Ascending aorta (tissue), 2 donors: Measurements from ENCODE around the gene CCDC85B. TPM values are rescaled to one million over a fixed set of nuclear protein-coding genes. Genes with fewer than 3 reads are reported as not detected.

Experiments used
- DNase-seq, 2 donors: peaks; one replicate each; pipeline ENCODE4 v3.0.0-alpha.2; 2019; ENCODE audit warnings: low spot score in 2 of 2
- H3K27ac ChIP-seq, 2 donors: fragments of 200-600 bp; sonication (generic); one replicate each; pipeline ENCODE4 v1.5.1; 2016 to 2017; ENCODE audit warnings: mild to moderate bottlenecking in 1 of 2
- H3K27me3 ChIP-seq: fragments of 200-600 bp; sonication (generic); one replicate; pipeline ENCODE4 v1.5.1; 2017
- H3K36me3 ChIP-seq, 2 donors: fragments of 200-600 bp; sonication (generic); one replicate each; pipeline ENCODE4 v1.5.1; 2016
- H3K4me1 ChIP-seq, 2 donors: fragments of 200-600 bp; sonication (generic); one replicate each; pipeline ENCODE4 v1.5.1; 2016 to 2017; ENCODE audit warnings: mild to moderate bottlenecking in 1 of 2
- H3K4me3 ChIP-seq, 2 donors: fragments of 200-600 bp; sonication (generic); one replicate each; pipeline ENCODE4 v1.5.1; 2016 to 2017; ENCODE audit warnings: mild to moderate bottlenecking in 1 of 2
- H3K9me3 ChIP-seq, 2 donors: fragments of 200-600 bp; sonication (generic); one replicate each; pipeline ENCODE4 v1.5.1; 2016
- intact Hi-C: fragments of 100-400 bp; cut with DNase I; formaldehyde crosslinking; loops from one replicate; pipeline ENCODE4 v1.15.1; 2023
- total RNA-seq: library from RNA; depleted of rRNA; stranded (reverse); fragments of >200 nt; gene quantifications from one replicate; pipeline ENCODE4 v1.1.0, GENCODE V29; 2016
- TF ChIP-seq, protein P1 (sequence below), 3 experiments: fragments of 200-600 bp in 2 of 3; fragments of 450-650 bp in 1 of 3; sonication (generic) in 2 of 3; IDR thresholded peaks; one replicate each; pipeline ENCODE4 v1.5.1; 2016 to 2019; ENCODE audit warnings: antibody characterized with exemption in 3 of 3, mild to moderate bottlenecking in 1 of 3, moderate library complexity in 1 of 3

CCDC85B gene
- total RNA-seq, 1 donor from 2014 or later, result 184 TPM

DNA sequence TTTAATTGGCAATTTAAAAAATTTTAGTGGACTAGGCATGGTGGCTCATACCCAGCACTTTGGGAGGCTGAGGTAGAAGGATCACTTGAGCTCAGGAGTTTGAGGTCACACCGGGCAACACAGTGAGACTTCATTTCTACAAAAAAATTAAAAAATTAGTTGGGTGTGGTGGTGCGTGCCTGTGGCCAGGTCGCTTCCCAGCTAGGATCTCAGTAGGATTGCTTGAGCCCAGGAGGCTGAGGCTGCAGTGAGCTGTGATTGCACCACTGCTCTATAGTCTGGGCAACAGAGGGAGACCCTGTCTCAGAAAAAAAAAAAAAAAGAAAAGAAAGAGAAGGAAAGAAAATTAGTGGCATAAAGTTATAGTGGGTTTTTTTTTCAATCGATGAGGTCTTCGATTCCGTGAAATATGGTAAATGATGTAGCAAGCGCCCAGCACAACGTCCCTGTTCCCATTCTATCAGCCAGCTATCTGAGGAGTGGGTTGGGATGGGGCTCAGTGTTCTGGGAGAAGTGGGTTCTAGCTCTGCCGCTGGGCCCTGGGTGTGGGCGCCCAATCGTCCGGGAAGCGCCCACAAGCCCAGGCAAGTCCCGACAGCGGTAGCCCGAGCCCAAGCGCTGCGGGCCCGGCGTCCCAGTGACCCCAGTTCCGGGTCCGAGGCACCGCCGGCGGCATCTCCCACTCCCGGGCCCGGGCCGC lies 8.3 kb downstream of the CCDC85B start:
- Histone ChIP-seq H3K4me1 (peaks cover 7 to 22% of the 10 kb centered on the region in 2 donors), H3K4me3 (peak overlapping the region; percentile 70 to 80), H3K9me3 (no peaks in the 10 kb centered on the region), H3K27ac (peak overlapping the region; percentile 84 to 85), H3K36me3 (no peaks in the 10 kb centered on the region), H3K27me3 (no peaks in the 10 kb centered on the region)
- TF ChIP-seq, protein P1, sequence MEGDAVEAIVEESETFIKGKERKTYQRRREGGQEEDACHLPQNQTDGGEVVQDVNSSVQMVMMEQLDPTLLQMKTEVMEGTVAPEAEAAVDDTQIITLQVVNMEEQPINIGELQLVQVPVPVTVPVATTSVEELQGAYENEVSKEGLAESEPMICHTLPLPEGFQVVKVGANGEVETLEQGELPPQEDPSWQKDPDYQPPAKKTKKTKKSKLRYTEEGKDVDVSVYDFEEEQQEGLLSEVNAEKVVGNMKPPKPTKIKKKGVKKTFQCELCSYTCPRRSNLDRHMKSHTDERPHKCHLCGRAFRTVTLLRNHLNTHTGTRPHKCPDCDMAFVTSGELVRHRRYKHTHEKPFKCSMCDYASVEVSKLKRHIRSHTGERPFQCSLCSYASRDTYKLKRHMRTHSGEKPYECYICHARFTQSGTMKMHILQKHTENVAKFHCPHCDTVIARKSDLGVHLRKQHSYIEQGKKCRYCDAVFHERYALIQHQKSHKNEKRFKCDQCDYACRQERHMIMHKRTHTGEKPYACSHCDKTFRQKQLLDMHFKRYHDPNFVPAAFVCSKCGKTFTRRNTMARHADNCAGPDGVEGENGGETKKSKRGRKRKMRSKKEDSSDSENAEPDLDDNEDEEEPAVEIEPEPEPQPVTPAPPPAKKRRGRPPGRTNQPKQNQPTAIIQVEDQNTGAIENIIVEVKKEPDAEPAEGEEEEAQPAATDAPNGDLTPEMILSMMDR (IDR thresholded peaks at IDR 0.05), result no peak
- intact Hi-C loops, result no loop called here
- DNase-seq, result no peak

DNA sequence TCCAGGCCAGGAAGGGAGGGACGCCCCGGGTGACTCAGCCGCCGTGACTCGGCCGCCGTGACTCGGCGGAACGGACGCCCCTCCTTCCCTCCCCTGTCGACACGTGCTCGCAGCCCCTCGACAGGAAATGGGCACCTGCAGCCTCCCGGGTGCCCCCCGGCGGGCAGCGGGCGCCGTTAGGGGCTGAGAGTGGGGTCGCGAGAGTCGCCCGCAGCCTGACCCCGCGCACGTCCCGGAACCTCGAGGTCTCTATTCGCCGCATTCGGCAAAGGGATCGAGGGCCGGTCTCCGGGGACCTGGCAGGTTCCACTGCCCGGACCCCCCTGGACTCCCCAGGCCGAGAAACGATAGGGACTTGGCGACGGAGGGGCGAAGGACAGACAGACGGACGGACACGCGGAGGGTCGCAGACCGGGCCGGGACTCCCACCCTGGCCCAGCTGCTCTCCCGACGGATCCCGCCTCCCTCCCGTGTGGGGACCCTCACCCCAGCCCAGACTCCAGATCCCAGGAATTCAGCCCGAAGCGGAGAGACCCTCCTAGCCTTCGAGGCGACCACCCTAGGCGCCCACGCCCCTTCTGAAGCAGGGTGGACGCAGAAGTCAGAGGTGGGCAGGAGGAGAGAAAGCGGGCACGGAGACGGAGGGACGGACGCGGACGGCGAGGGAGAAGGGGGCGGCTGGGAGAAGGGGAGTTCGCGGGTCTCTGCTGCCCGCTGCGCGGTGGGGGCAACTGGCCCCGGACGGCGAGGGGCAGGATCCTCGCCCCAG lies 9.1 kb downstream of the CCDC85B start:
- Histone ChIP-seq H3K27ac (peak overlapping the region; percentile 84 to 85), H3K27me3 (no peaks in the 10 kb centered on the region), H3K9me3 (no peaks in the 10 kb centered on the region), H3K4me1 (peaks cover 7 to 20% of the 10 kb centered on the region in 2 donors), H3K4me3 (peak overlapping the region; percentile 70 to 80), H3K36me3 (no peaks in the 10 kb centered on the region)
- intact Hi-C loops, result loop anchor here (1.0 kb wide), 3 partner anchors 9 to 20 kb away; partner anchors contain the start of genes C11orf68, CCDC85B and DRAP1
- TF ChIP-seq, protein P1 (IDR thresholded peaks at IDR 0.05), result no peak
- DNase-seq, result peak in 1 of 2 donors; percentile 89

DNA sequence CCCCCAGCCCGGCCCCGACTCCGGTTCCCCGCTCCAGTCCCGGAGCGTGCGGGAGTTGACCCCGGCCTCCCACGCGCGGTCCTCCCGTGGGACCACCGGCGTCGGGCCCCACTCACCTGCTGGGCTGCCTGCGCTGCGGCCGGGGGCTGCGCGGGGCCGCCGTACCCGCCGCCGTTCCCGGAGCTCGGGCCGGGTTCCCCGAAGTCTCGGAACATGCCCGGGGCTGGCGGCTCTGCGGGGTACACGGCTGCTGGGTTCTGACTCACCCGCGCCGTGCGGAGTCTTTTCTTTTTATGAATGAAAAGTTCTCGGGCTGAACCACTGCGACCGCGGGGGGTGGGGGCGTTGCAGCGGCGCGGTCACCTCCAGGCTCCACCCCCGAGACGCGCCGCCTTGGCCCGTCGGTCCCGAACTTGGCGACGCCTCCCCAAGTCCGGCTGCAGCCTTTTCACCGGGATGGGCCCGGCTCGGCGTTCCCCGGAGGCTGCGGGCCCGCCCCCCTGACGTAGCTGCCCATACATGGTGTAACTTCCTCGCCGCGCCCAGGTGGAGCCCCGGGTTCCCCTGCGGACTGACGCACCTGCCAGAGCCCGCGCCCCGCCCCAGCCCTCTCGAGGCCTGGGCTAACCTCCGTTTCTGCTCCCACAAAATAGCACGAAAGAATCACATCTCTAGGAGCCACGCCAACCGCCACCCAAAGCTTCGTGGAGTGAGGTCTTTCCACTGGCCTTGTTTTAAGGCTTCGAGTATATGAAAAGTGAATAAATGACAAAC lies 9.8 kb downstream of the CCDC85B start, which contains the start of gene FOSL1:
Gene FOSL1 (minus strand): TSS at position 264 of the 774 bp plus-strand sequence. CDS start 49 bp downstream, at position 215.
- Histone ChIP-seq H3K4me3 (peak within 1 kb of the TSS; percentile 70 to 80), H3K9me3 (no peaks in the 10 kb centered on the region), H3K36me3 (no peaks in the 10 kb centered on the region), H3K27me3 (no peaks in the 10 kb centered on the region), H3K27ac (peak within 1 kb of the TSS; percentile 84 to 85), H3K4me1 (peaks cover 7 to 20% of the 10 kb centered on the region in 2 donors)
- TF ChIP-seq, protein P1 (IDR thresholded peaks at IDR 0.05), result no peak
- DNase-seq, result peak; percentile 80 to 96
- intact Hi-C loops, result loop anchor here (1.0 kb wide), 3 partner anchors 10 to 19 kb away; partner anchors contain the start of genes C11orf68, CCDC85B and DRAP1

DNA sequence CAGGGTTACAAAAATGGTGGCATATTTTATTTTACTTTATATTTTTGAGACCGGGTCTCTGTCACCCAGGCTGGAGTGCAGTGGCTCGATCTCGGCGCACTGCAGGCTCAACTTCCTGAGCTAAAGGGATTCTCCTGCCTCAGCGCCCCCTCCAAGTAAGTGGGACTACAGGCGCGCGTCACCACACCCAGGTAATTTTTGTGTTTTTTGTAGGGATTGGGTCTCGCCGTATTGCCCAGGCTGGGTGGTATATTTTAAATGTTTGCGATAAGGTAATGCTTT lies 10.4 kb downstream of the CCDC85B start:
- intact Hi-C loops, result loop anchor here (1.0 kb wide), 4 partner anchors 10 to 18 kb away; partner anchors contain the start of genes C11orf68, CCDC85B and DRAP1
- no peaks in the 10 kb centered on the region for H3K9me3 ChIP-seq
- H3K27ac ChIP-seq, result peak overlapping the region; percentile 84 to 85
- H3K4me3 ChIP-seq, result peak overlapping the region; percentile 70 to 80
- DNase-seq, result no peak
- peaks cover 7 to 20% of the 10 kb centered on the region in 2 donors for H3K4me1 ChIP-seq
- no peaks in the 10 kb centered on the region for H3K36me3 ChIP-seq
- no peaks in the 10 kb centered on the region for H3K27me3 ChIP-seq
- TF ChIP-seq, protein P1 (IDR thresholded peaks at IDR 0.05), result no peak

DNA sequence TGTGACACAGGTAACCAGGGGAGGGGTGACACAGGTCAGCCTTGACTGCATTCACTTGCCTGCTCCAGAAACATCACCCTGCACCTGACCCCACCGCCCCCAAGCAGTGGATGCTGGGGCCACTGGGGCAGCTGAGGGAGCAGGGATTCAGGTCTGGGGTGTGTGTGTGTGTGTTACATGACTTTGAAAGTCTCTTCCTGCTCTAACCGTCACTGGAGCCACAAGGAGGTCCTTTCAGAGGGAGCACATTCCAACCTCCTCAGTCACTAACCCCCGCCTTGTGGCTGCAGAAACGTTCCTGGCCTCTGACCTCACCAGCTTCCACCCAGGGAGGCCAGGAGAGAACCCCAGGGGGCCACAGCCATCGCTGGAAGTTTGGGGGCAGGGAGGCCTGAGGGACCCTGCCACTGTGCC lies 12.6 kb downstream of the CCDC85B start:
- no peak overlapping the region for H3K27ac ChIP-seq
- intact Hi-C loops, result no loop called here
- DNase-seq, result no peak

More for the DNA sequence above, 12.6 kb downstream of the CCDC85B start:
- H3K36me3 ChIP-seq, result no peaks in the 10 kb centered on the region
- TF ChIP-seq, protein P1 (IDR thresholded peaks at IDR 0.05), result no peak
- H3K4me1 ChIP-seq, result peaks cover 7 to 13% of the 10 kb centered on the region in 2 donors
- H3K27me3 ChIP-seq, result no peaks in the 10 kb centered on the region
- no peak overlapping the region for H3K4me3 ChIP-seq
- no peaks in the 10 kb centered on the region for H3K9me3 ChIP-seq
